HCT116 (cell line): ENCODE data around the gene AGAP2. TPM values are rescaled to one million over a fixed set of nuclear protein-coding genes. Genes with fewer than 3 reads are reported as not detected.

Experiments
- ATAC-seq: fragments of 200-7000 bp; cut with Tn5 transposase; 2 replicates; pipeline ENCODE4 v1.9.1; 2020; ENCODE audit warnings: mild to moderate bottlenecking, moderate library complexity
- BruUV-seq: library from RNA; stranded (reverse); fragments of 400-500 nt; replicated peaks from 2 replicates; lab custom pipeline; 2021; lab: Mats Ljungman, UMichigan
- CTCF ChIA-PET: fragments of 300-600 bp; sonication (Branson Sonifier 250); formaldehyde crosslinking; loops from one replicate; lab custom pipeline; 2021; ENCODE audit warnings: antibody characterized with exemption; lab: Charles Lee
- POLR2A ChIA-PET: fragments of 300-600, 350-600 bp; sonication (Branson Sonifier 250); formaldehyde crosslinking; loops from one replicate; lab custom pipeline; 2021; ENCODE audit warnings: antibody characterized with exemption; lab: Charles Lee
- RAD21 ChIA-PET, 2 experiments: fragments of 300-600 bp; sonication (Branson Sonifier 250); formaldehyde crosslinking; loops; one replicate each; lab custom pipeline; 2023; ENCODE audit warnings: low total read pairs in 2 of 2; ENCODE audit not compliant: uncharacterized antibody in 2 of 2, unreplicated experiment in 2 of 2, low non-redundant PET in 1 of 2; lab: Charles Lee
- DNase-seq: peaks from one replicate; pipeline ENCODE4 v3.0.0-alpha.2; 2010; ENCODE audit warnings: low read depth, low spot score
- H2AFZ ChIP-seq: fragments of 200-600 bp; shearing (Covaris generic), sonication (generic); 2 replicates; pipeline ENCODE4 v1.6.1; 2017; ENCODE audit warnings: low read depth, mixed run types, mixed read lengths, antibody characterized with exemption, low read length; ENCODE audit not compliant: poor library complexity, severe bottlenecking
- H3K27ac ChIP-seq: 2 replicates; pipeline ENCODE4 v1.5.1; 2012; ENCODE audit warnings: low read depth, low read length
- H3K27me3 ChIP-seq: fragments of 200-600 bp; sonication (generic); 2 replicates; pipeline ENCODE4 v1.6.1; 2016; ENCODE audit warnings: mixed run types, low read length, mixed read lengths; ENCODE audit not compliant: insufficient read depth
- H3K36me3 ChIP-seq, 2 experiments: fragments of 200-500 bp in 1 of 2; fragments of 200-600 bp in 1 of 2; sonication (Bioruptor generic) in 1 of 2; sonication (generic) in 1 of 2; 2 replicates each; pipeline versions ENCODE4 v1.5.1 to v1.6.1; 2014 to 2016; ENCODE audit warnings: low read length in 2 of 2, inconsistent platforms in 1 of 2, mixed read lengths in 1 of 2, mixed run types in 1 of 2; ENCODE audit not compliant: insufficient read depth in 2 of 2, control insufficient read depth in 1 of 2
- H3K4me1 ChIP-seq, 2 experiments: fragments of 200-600 bp in 1 of 2; sonication (generic) in 1 of 2; 2 replicates each; pipeline versions ENCODE4 v1.5.1 to v1.6.1; 2012 to 2017; ENCODE audit warnings: low read length in 2 of 2, inconsistent platforms in 1 of 2, mild to moderate bottlenecking in 1 of 2, mixed read lengths in 1 of 2, mixed run types in 1 of 2, moderate library complexity in 1 of 2; ENCODE audit not compliant: insufficient read depth in 2 of 2, control insufficient read depth in 1 of 2
- H3K4me2 ChIP-seq: fragments of 200-600 bp; sonication (generic); 2 replicates; pipeline ENCODE4 v1.6.1; 2017; ENCODE audit warnings: mixed run types, low read length, mixed read lengths
- H3K4me3 ChIP-seq, 2 experiments: fragments of 200-600 bp in 1 of 2; sonication (generic) in 1 of 2; replicated peaks in 1 of 2; 2 replicates each; pipeline ENCODE4 v1.5.1; 2011 to 2016; ENCODE audit warnings: low read length in 2 of 2, control low read depth in 1 of 2, low read depth in 1 of 2, mild to moderate bottlenecking in 1 of 2, mixed read lengths in 1 of 2, mixed run types in 1 of 2
- H3K79me2 ChIP-seq: fragments of 200-600 bp; sonication (generic); 2 replicates; pipeline ENCODE4 v1.6.1; 2017; ENCODE audit warnings: mild to moderate bottlenecking, mixed run types, low read length, moderate library complexity, mixed read lengths; ENCODE audit not compliant: insufficient read depth
- H3K9ac ChIP-seq: fragments of 200-600 bp; sonication (generic); 2 replicates; pipeline ENCODE4 v1.6.1; 2016; ENCODE audit warnings: low read length, mixed read lengths
- H3K9me2 ChIP-seq: fragments of 200-600 bp; sonication (generic), shearing (Covaris generic); 2 replicates; pipeline ENCODE4 v1.6.1; 2017; ENCODE audit warnings: mixed run types, mild to moderate bottlenecking, moderate library complexity; ENCODE audit not compliant: insufficient read depth
- H3K9me3 ChIP-seq, 2 experiments: fragments of 200-500 bp in 1 of 2; fragments of 200-600 bp in 1 of 2; sonication (Bioruptor generic) in 1 of 2; sonication (generic) in 1 of 2; 2 replicates each; pipeline ENCODE4 v1.6.1; 2014 to 2017; ENCODE audit warnings: low read length in 2 of 2, mixed read lengths in 2 of 2, inconsistent platforms in 1 of 2, low read depth in 1 of 2, mild to moderate bottlenecking in 1 of 2, mixed run types in 1 of 2, moderate library complexity in 1 of 2; ENCODE audit not compliant: control insufficient read depth in 1 of 2, insufficient read depth in 1 of 2
- H4K20me1 ChIP-seq: fragments of 200-600 bp; sonication (generic), shearing (Covaris generic); 2 replicates; pipeline ENCODE4 v1.6.1; 2017; ENCODE audit warnings: mixed run types, mild to moderate bottlenecking, moderate library complexity; ENCODE audit not compliant: insufficient read depth
- CBX3 ChIP-seq: IDR thresholded peaks from 2 replicates; pipeline ENCODE4 v1.6.1; 2012; ENCODE audit warnings: low read depth
- CEBPB ChIP-seq: IDR thresholded peaks from 2 replicates; pipeline ENCODE4 v1.6.1; 2012; ENCODE audit warnings: low read depth
- EGR1 ChIP-seq: IDR thresholded peaks from 2 replicates; pipeline ENCODE4 v1.6.1; 2012; ENCODE audit warnings: low read depth
- ELF1 ChIP-seq: IDR thresholded peaks from 2 replicates; pipeline ENCODE4 v1.6.1; 2012; ENCODE audit warnings: low read depth, borderline replicate concordance
- EZH2 ChIP-seq: fragments of 200-600 bp; sonication (generic); IDR thresholded peaks from 2 replicates; pipeline ENCODE4 v1.6.1; 2017; ENCODE audit warnings: antibody characterized with exemption, mixed run types
- EZH2phosphoT487 ChIP-seq: fragments of 200-600 bp; IDR thresholded peaks from 2 replicates; pipeline ENCODE4 v1.6.1; 2018; ENCODE audit warnings: antibody characterized with exemption, borderline replicate concordance
- POLR2A ChIP-seq: IDR thresholded peaks from 2 replicates; pipeline ENCODE4 v1.7.0; 2011; ENCODE audit warnings: borderline replicate concordance; ENCODE audit not compliant: insufficient read depth, insufficient read length; ENCODE audit errors: extremely low read depth
- POLR2AphosphoS5 ChIP-seq: IDR thresholded peaks from 2 replicates; pipeline ENCODE4 v1.6.1; 2011; ENCODE audit warnings: mild to moderate bottlenecking, low read depth, low read length, moderate library complexity
- RAD21 ChIP-seq: IDR thresholded peaks from 2 replicates; pipeline ENCODE4 v1.6.1; 2012; ENCODE audit warnings: low read depth, mild to moderate bottlenecking
- SIN3A ChIP-seq: IDR thresholded peaks from 2 replicates; pipeline ENCODE4 v1.6.1; 2012; ENCODE audit warnings: low read depth
- SP1 ChIP-seq: IDR thresholded peaks from 2 replicates; pipeline ENCODE4 v1.6.1; 2012; ENCODE audit warnings: low read depth
- SRF ChIP-seq: IDR thresholded peaks from 2 replicates; pipeline ENCODE4 v1.6.1; 2012; ENCODE audit warnings: low read depth
- TCF7L2 ChIP-seq: IDR thresholded peaks from 2 replicates; pipeline ENCODE4 v1.7.0; 2011; ENCODE audit warnings: borderline replicate concordance, inconsistent platforms; ENCODE audit not compliant: insufficient read depth, insufficient read length; ENCODE audit errors: extremely low read depth
- YY1 ChIP-seq: IDR thresholded peaks from 2 replicates; pipeline ENCODE4 v1.6.1; 2011; ENCODE audit warnings: low read length, low read depth, moderate library complexity, mild to moderate bottlenecking; ENCODE audit not compliant: insufficient replicate concordance; ENCODE audit errors: extremely low read depth
- ZNF274 ChIP-seq: fragments of 200-500 bp; sonication (Bioruptor generic); IDR thresholded peaks from 2 replicates; pipeline ENCODE4 v1.6.1; 2014; ENCODE audit warnings: mild to moderate bottlenecking, low read depth, low read length, inconsistent platforms
- intact Hi-C: fragments of 100-400 bp; cut with micrococcal nuclease; formaldehyde crosslinking; loops from 2 replicates; pipeline ENCODE4 v1.10.0; 2022
- total RNA-seq: library from RNA; stranded (reverse); gene quantifications from one replicate; pipeline ENCODE4 v1.2.1, GENCODE V29; 2021; ENCODE audit not compliant: unreplicated experiment
- TF ChIP-seq, protein P1 (sequence below), 3 experiments: fragments of 200-600 bp in 1 of 3; sonication (generic) in 1 of 3; IDR thresholded peaks in 2 of 3; conservative IDR thresholded peaks in 1 of 3; 2 replicates each; pipeline ENCODE4 v1.5.1; 2012 to 2017; ENCODE audit warnings: low read depth in 2 of 3, low read length in 2 of 3, antibody characterized with exemption in 1 of 3, borderline replicate concordance in 1 of 3, control low read depth in 1 of 3, mild to moderate bottlenecking in 1 of 3, mixed read lengths in 1 of 3, mixed run types in 1 of 3, moderate library complexity in 1 of 3; ENCODE audit not compliant: insufficient read depth in 1 of 3
- TF ChIP-seq, protein P2 (sequence below): IDR thresholded peaks from 2 replicates; pipeline ENCODE4 v1.6.1; 2011; ENCODE audit warnings: mild to moderate bottlenecking, low read length, moderate library complexity; ENCODE audit not compliant: insufficient replicate concordance; ENCODE audit errors: extremely low read depth

The AGAP2 gene
- total RNA-seq, 1 experiment from 2014 or later = 15.8 TPM

DNA sequence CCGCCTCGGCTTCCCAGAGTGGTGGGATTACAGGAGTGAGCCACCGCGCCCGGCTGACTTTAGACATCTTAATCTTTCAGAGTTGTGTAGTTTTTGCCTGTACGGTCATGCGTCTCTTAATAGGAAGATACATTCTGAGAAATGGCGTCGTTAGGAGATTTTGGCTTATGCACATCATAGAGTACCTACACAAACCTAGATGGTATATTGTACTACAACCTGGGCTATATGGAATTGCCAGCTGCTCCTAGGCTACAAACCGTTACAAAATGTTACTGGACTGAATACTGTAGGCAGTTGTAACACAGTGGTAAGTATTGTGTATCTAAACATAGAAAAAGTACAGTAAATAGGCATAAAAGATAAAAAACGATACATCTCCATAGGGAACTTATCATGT lies 45.3 kb upstream of the AGAP2 start:
- no peaks in the 10 kb centered on the region for H3K9me3 ChIP-seq
- H3K27me3 ChIP-seq = no peaks in the 10 kb centered on the region
- ChIA-PET POLR2A (interaction anchor here (1.2 kb wide), 1 partner anchor 12 kb away, joined by 6 read pairs; the partner anchor contains the start of genes EEF1AKMT3 and METTL1), RAD21 (no interaction called here), CTCF (no interaction called here)
- peaks cover 21 to 28% of the 10 kb centered on the region in 2 experiments; a peak in 3 of 4 replicates for H3K36me3 ChIP-seq
- H3K4me1 ChIP-seq = peaks cover 6 to 10% of the 10 kb centered on the region in 2 experiments
- TF ChIP-seq SP1 (no peak), POLR2AphosphoS5 (no peak), ELF1 (no peak), RAD21 (no peak), EZH2phosphoT487 (no peak), POLR2A (no peak), TCF7L2 (no peak), EZH2 (no peak), SRF (no peak), EGR1 (no peak), CEBPB (no peak), YY1 (no peak), ZNF274 (no peak), CBX3 (no peak), SIN3A (no peak)
- TF ChIP-seq, protein P1, sequence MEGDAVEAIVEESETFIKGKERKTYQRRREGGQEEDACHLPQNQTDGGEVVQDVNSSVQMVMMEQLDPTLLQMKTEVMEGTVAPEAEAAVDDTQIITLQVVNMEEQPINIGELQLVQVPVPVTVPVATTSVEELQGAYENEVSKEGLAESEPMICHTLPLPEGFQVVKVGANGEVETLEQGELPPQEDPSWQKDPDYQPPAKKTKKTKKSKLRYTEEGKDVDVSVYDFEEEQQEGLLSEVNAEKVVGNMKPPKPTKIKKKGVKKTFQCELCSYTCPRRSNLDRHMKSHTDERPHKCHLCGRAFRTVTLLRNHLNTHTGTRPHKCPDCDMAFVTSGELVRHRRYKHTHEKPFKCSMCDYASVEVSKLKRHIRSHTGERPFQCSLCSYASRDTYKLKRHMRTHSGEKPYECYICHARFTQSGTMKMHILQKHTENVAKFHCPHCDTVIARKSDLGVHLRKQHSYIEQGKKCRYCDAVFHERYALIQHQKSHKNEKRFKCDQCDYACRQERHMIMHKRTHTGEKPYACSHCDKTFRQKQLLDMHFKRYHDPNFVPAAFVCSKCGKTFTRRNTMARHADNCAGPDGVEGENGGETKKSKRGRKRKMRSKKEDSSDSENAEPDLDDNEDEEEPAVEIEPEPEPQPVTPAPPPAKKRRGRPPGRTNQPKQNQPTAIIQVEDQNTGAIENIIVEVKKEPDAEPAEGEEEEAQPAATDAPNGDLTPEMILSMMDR (IDR thresholded peaks at IDR 0.05 in 2 of 3, conservative IDR thresholded peaks at IDR 0.05 in 1 of 3; ENCODE audit: borderline replicate concordance in 1 of 3, insufficient read depth in 1 of 3, low read depth in 2 of 3, low read length in 2 of 3) = no peak
- TF ChIP-seq, protein P2, sequence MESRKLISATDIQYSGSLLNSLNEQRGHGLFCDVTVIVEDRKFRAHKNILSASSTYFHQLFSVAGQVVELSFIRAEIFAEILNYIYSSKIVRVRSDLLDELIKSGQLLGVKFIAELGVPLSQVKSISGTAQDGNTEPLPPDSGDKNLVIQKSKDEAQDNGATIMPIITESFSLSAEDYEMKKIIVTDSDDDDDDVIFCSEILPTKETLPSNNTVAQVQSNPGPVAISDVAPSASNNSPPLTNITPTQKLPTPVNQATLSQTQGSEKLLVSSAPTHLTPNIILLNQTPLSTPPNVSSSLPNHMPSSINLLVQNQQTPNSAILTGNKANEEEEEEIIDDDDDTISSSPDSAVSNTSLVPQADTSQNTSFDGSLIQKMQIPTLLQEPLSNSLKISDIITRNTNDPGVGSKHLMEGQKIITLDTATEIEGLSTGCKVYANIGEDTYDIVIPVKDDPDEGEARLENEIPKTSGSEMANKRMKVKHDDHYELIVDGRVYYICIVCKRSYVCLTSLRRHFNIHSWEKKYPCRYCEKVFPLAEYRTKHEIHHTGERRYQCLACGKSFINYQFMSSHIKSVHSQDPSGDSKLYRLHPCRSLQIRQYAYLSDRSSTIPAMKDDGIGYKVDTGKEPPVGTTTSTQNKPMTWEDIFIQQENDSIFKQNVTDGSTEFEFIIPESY = no peak
- H3K79me2 ChIP-seq = peaks cover 47% of the 10 kb centered on the region
- BruUV-seq = TSS peak; percentile 56
- no peak overlapping the region for H2AFZ ChIP-seq
- H3K4me3 ChIP-seq = peak overlapping the region; percentile 98 to 100; a peak in 3 of 4 replicates
- intact Hi-C loops = no loop called here
- no peaks in the 10 kb centered on the region for H3K9me2 ChIP-seq
- H3K4me2 ChIP-seq = peak overlapping the region; percentile 74
- no peak overlapping the region for H3K27ac ChIP-seq
- ATAC-seq (no peak), DNase-seq (no peak)
- no peaks in the 10 kb centered on the region for H4K20me1 ChIP-seq
- no peak overlapping the region for H3K9ac ChIP-seq
